Measurements from ENCODE around the gene ADAMTS2. TPM values are rescaled to one million over a fixed set of nuclear protein-coding genes. Genes with fewer than 3 reads are reported as not detected.

The ADAMTS2 gene
- total RNA-seq, 1 experiment from 2014 or later, result not detected

DNA sequence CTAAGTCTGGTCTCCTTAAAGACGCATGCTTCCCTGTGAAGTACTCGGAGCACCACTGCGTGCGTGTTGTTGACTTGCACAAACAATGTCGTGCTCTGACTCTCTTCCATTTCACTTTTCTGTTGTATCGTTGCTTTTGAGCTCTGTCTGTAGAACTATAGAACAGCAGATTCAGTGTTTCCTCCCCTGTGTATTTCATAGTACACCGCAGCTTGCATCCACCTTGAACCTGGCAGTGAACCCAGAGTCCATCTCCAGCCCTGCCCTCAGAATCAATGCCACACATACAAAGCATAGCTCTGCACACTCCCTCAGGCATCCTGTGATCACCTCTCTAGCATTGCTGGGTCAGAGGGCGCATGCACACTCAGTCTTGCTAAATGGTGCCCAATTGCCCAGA, 37.2 kb upstream of the ADAMTS2 start:
- CTCF ChIA-PET, result no interaction called here
- peaks cover 7% of the 10 kb centered on the region for H3K9me3 Mint-ChIP-seq (ENCODE audit: low read depth, unreplicated experiment)
- no TSS peak for BruUV-seq (replicated peaks)
- H3K4me3 Mint-ChIP-seq (ENCODE audit: low read depth, unreplicated experiment), result no peak overlapping the region
- intact Hi-C loops (cut with micrococcal nuclease; ENCODE audit: unreplicated experiment), result no loop called here
- no peaks in the 10 kb centered on the region for H3K36me3 Mint-ChIP-seq (ENCODE audit: insufficient read depth, unreplicated experiment)
- TF ChIP-seq, protein P1, sequence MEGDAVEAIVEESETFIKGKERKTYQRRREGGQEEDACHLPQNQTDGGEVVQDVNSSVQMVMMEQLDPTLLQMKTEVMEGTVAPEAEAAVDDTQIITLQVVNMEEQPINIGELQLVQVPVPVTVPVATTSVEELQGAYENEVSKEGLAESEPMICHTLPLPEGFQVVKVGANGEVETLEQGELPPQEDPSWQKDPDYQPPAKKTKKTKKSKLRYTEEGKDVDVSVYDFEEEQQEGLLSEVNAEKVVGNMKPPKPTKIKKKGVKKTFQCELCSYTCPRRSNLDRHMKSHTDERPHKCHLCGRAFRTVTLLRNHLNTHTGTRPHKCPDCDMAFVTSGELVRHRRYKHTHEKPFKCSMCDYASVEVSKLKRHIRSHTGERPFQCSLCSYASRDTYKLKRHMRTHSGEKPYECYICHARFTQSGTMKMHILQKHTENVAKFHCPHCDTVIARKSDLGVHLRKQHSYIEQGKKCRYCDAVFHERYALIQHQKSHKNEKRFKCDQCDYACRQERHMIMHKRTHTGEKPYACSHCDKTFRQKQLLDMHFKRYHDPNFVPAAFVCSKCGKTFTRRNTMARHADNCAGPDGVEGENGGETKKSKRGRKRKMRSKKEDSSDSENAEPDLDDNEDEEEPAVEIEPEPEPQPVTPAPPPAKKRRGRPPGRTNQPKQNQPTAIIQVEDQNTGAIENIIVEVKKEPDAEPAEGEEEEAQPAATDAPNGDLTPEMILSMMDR (IDR thresholded peaks at IDR 0.05; ENCODE audit: unreplicated experiment), result no peak
- no peak overlapping the region for H3K27ac Mint-ChIP-seq (ENCODE audit: unreplicated experiment)
- DNase-seq, result no peak
- no peaks in the 10 kb centered on the region for H3K27me3 Mint-ChIP-seq (ENCODE audit: unreplicated experiment)
- no peaks in the 10 kb centered on the region for H3K4me1 Mint-ChIP-seq (ENCODE audit: low read depth, unreplicated experiment)

DNA sequence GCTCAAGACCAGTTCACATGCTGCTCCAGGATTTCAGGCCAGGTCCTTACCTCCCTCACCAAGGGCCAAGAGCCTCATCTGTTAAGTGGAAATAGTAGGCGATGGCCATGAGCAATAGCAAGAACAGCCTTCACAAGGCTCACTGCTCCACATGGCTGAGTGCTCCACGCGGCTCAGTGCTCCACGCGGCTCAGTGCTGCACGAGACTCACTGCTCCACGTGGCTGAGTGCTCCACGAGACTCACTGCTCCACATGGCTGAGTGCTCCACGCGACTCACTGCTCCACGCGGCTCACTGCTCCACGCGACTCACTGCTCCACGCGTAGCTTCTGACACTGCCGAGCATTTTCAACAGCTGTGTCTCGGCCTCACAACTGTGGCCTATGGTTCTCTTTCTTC, 36.4 kb upstream of the ADAMTS2 start:
- DNase-seq, result no peak
- Mint-ChIP-seq H3K4me3 (ENCODE audit: low read depth, unreplicated experiment) (no peak overlapping the region), H3K9me3 (ENCODE audit: low read depth, unreplicated experiment) (peaks cover 7% of the 10 kb centered on the region), H3K27me3 (ENCODE audit: unreplicated experiment) (no peaks in the 10 kb centered on the region), H3K27ac (ENCODE audit: unreplicated experiment) (no peak overlapping the region), H3K36me3 (ENCODE audit: insufficient read depth, unreplicated experiment) (no peaks in the 10 kb centered on the region), H3K4me1 (ENCODE audit: low read depth, unreplicated experiment) (no peaks in the 10 kb centered on the region)
- TF ChIP-seq, protein P1 (IDR thresholded peaks at IDR 0.05; ENCODE audit: unreplicated experiment), result no peak
- intact Hi-C loops (cut with micrococcal nuclease; ENCODE audit: unreplicated experiment), result no loop called here
- no TSS peak for BruUV-seq (replicated peaks)
- CTCF ChIA-PET, result no interaction called here

DNA sequence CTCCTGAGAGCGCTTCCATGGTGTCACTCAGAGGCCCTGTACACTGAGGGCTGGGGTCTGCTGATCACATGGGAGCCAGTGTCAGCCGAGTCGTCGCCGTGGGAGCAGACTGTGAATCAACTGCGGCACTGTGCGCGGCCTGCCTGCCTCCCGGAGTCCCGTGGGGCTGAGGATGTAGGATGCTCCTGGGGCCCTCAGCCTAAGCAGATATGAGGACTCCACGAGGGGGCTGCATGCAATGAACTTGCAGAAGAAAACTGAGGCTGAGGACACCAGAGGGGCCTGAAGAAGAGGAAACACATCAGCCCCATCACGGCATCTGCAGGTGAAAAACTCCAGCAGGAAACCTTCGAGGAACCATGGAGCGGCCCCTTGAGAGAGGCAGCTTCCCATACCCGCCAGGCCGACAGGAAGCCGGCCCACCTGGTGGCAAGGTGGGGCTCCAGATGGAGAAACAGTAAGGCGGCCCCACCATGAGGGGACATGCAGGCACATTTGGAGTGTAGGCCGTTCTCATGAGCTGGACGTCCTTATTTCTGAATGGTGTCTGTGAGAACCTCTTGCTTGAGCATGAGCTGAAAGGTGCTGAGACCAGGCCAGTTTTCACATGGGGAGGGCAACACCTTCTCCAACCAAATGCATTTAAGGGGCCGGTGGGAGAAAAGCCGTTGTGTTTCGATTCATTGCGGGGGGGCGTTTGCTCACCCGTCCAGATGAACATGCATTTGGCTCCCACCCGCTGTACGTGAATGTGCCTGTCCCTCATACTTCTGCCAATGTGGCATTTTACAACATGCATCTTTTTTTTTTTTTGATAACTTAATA, 35.2 kb upstream of the ADAMTS2 start:
- no TSS peak for BruUV-seq (replicated peaks)
- Mint-ChIP-seq H3K9me3 (ENCODE audit: low read depth, unreplicated experiment) (peaks cover 7% of the 10 kb centered on the region), H3K27ac (ENCODE audit: unreplicated experiment) (no peak overlapping the region), H3K4me1 (ENCODE audit: low read depth, unreplicated experiment) (no peaks in the 10 kb centered on the region), H3K4me3 (ENCODE audit: low read depth, unreplicated experiment) (no peak overlapping the region), H3K36me3 (ENCODE audit: insufficient read depth, unreplicated experiment) (no peaks in the 10 kb centered on the region), H3K27me3 (ENCODE audit: unreplicated experiment) (no peaks in the 10 kb centered on the region)
- intact Hi-C loops (cut with micrococcal nuclease; ENCODE audit: unreplicated experiment), result no loop called here
- TF ChIP-seq, protein P1 (IDR thresholded peaks at IDR 0.05; ENCODE audit: unreplicated experiment), result no peak
- CTCF ChIA-PET, result no interaction called here
- DNase-seq, result no peak

DNA sequence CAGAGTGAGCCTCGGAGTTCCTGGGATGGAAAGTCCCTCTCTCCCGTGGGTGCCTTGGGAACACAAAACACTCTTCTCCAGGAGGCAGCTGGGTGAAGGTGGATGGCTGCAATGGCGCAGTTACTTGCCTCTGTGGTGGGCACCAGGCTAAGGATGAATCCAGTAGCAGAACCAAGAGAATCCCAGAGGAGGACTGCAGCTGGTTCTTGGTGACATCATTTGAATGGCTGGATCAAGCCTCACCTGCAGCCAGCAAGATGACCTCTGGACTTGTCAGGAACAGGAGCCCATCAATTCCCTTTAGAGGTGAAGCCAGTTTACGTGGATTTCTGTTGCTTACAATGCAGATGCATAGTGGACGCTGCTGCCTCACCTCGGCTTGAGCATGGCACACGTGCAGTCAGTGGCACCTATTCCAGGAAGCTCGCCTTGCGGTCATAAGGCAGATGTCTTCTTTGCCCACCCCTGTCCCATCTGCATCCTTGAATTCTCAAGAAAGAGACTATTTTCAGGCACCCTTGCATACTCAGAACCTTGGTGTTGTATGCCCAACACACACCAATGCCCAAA, 34.1 kb upstream of the ADAMTS2 start:
- no peak for DNase-seq
- Mint-ChIP-seq H3K4me3 (ENCODE audit: low read depth, unreplicated experiment) (no peak overlapping the region), H3K27ac (ENCODE audit: unreplicated experiment) (no peak overlapping the region), H3K27me3 (ENCODE audit: unreplicated experiment) (peaks cover 5% of the 10 kb centered on the region), H3K9me3 (ENCODE audit: low read depth, unreplicated experiment) (peaks cover 9% of the 10 kb centered on the region), H3K36me3 (ENCODE audit: insufficient read depth, unreplicated experiment) (no peaks in the 10 kb centered on the region), H3K4me1 (ENCODE audit: low read depth, unreplicated experiment) (no peaks in the 10 kb centered on the region)
- intact Hi-C loops (cut with micrococcal nuclease; ENCODE audit: unreplicated experiment), result no loop called here
- CTCF ChIA-PET, result interaction anchor here (0.6 kb wide), 1 partner anchor 924 kb away, joined by 4 read pairs; no protein-coding TSS in a partner anchor
- no TSS peak for BruUV-seq (replicated peaks)
- TF ChIP-seq, protein P1 (IDR thresholded peaks at IDR 0.05; ENCODE audit: unreplicated experiment), result no peak
